ENCODE results near the gene TBX5.

The TBX5 gene

GRCh38 chr12:114320968-114321367 lies 85.0 kb downstream of the TBX5 start:
- no peak for DNase-seq (ENCODE audit: low spot score)

GRCh38 chr12:114320101-114320500 lies 85.8 kb downstream of the TBX5 start:
- DNase-seq (ENCODE audit: low spot score): no peak

- DNase-seq (ENCODE audit: low spot score): no peak
Observed at GRCh38 chr12:114319422-114319821, 86.5 kb downstream of the TBX5 start.

- DNase-seq (ENCODE audit: low spot score): no peak
Observed at GRCh38 chr12:114318984-114319383, 87.0 kb downstream of the TBX5 start.

- no peak for DNase-seq (ENCODE audit: low spot score)
Observed at GRCh38 chr12:114316076-114316475, 89.9 kb downstream of the TBX5 start.

GRCh38 chr12:114314974-114315720 lies 90.8 kb downstream of the TBX5 start:
- DNase-seq (ENCODE audit: low spot score): no peak

- DNase-seq (ENCODE audit: low spot score): no peak
Observed at GRCh38 chr12:114314403-114314802, 91.5 kb downstream of the TBX5 start.

- no peak for DNase-seq (ENCODE audit: low spot score)
Observed at GRCh38 chr12:114313910-114314309, 92.0 kb downstream of the TBX5 start.

- DNase-seq (ENCODE audit: low spot score): no peak
Observed at GRCh38 chr12:114311974-114312373, 94.0 kb downstream of the TBX5 start.

- no peak for DNase-seq (ENCODE audit: low spot score)
Observed at GRCh38 chr12:114306646-114307045, 99.3 kb downstream of the TBX5 start.

GRCh38 chr12:114305446-114305845 lies 100.5 kb downstream of the TBX5 start:
- no peak for DNase-seq (ENCODE audit: low spot score)

All from CD4-positive, alpha-beta T cell treated with Interleukin-2 at 100 ng/mL for 4 hours (primary cell).